ENCODE measurements around the gene TANGO6.

The TANGO6 gene

DNA sequence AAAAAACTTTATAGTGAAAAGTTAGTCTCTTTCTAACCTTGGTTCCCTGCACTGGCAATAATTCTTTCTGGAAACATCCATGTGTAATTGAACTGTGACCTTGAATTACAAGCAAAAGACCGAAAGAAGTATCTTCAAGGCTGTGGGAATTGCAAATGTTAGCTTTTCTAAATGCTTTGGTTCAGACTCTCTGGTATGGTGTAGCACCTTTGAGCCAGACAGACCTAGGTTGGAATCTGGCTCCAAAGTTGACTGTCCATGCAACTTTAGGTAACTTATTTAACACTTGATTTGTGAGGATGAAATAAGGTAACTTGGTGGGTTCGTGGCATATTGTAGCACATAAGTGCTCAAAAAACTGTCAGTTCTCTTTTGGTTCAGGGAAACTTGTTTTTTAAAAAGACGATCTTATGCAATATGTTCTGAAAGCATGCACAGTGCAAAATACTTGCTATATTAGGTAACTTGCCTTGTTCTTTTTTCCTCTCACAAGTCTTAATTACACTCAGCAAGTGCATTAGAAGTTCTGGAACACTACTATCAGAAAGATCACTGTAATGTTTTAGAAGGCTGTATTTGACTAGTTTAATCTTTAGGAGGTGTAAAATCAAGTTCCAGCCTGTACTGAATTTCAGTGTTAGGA is 46.3 kb downstream of the TANGO6 start:
- Histone ChIP-seq H3K4me3 (ENCODE audit: insufficient read depth, low read depth, low read length, poor library complexity, severe bottlenecking) (no peak overlapping the region), H3K4me1 (ENCODE audit: control insufficient read depth, insufficient read depth, low read length, poor library complexity, severe bottlenecking) (no peaks in the 10 kb centered on the region), H3K9me3 (ENCODE audit: control insufficient read depth, low read length) (no peaks in the 10 kb centered on the region), H3K27ac (ENCODE audit: insufficient read depth, low read length, poor library complexity, severe bottlenecking) (no peak overlapping the region), H3K27me3 (replicated peaks; ENCODE audit: control insufficient read depth, insufficient read depth, low read length, poor library complexity, severe bottlenecking) (no peaks in the 10 kb centered on the region), H3K36me3 (ENCODE audit: control insufficient read depth, insufficient read depth, low read length) (no peaks in the 10 kb centered on the region)
- DNase-seq, result no peak

DNA sequence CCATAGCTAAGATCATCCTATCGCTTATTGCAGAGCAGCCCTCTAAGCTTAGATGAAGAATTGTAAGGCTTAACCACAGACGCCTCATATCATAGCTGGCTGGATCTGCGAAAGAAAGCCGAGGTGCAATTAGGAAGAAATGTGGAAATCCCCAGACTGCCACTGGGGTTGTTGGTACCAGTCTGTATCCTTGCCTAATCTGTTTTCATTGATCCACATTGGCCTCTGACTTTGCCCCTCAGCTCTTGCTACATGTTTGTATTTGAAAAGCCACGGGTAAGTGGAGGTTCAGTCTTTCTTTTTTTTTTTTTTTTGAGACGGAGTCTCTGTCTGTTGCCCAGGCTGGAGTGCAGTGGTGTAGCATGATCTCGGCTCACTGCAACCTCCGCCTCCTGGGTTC is 48.9 kb downstream of the TANGO6 start:
- H3K27ac ChIP-seq (ENCODE audit: insufficient read depth, low read length, poor library complexity, severe bottlenecking), result no peak overlapping the region
- H3K9me3 ChIP-seq (ENCODE audit: control insufficient read depth, low read length), result no peaks in the 10 kb centered on the region
- no peak overlapping the region for H3K4me3 ChIP-seq (ENCODE audit: insufficient read depth, low read depth, low read length, poor library complexity, severe bottlenecking)
- no peaks in the 10 kb centered on the region for H3K4me1 ChIP-seq (ENCODE audit: control insufficient read depth, insufficient read depth, low read length, poor library complexity, severe bottlenecking)
- DNase-seq, result no peak
- no peaks in the 10 kb centered on the region for H3K27me3 ChIP-seq (replicated peaks; ENCODE audit: control insufficient read depth, insufficient read depth, low read length, poor library complexity, severe bottlenecking)
- no peaks in the 10 kb centered on the region for H3K36me3 ChIP-seq (ENCODE audit: control insufficient read depth, insufficient read depth, low read length)

DNA sequence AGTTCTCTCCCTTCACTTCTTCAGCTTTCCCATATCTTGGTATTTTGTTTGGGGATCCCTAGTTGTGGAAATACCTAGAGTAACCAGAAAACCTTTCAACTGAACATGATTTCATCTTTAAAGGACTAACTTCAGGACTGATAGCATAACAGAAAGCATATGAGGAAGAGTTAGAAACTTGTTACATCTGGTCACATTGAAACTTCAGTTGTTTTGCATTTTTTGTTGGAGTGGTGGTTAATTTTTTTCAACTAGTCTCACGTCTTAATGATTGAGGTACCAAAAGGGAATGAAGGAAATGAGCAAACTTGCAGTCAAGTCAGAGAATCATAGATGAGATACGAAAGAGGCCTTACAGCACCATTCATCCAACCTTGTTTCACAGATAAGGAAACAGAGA is 49.6 kb downstream of the TANGO6 start:
- H3K27me3 ChIP-seq (replicated peaks; ENCODE audit: control insufficient read depth, insufficient read depth, low read length, poor library complexity, severe bottlenecking), result no peaks in the 10 kb centered on the region

DNA sequence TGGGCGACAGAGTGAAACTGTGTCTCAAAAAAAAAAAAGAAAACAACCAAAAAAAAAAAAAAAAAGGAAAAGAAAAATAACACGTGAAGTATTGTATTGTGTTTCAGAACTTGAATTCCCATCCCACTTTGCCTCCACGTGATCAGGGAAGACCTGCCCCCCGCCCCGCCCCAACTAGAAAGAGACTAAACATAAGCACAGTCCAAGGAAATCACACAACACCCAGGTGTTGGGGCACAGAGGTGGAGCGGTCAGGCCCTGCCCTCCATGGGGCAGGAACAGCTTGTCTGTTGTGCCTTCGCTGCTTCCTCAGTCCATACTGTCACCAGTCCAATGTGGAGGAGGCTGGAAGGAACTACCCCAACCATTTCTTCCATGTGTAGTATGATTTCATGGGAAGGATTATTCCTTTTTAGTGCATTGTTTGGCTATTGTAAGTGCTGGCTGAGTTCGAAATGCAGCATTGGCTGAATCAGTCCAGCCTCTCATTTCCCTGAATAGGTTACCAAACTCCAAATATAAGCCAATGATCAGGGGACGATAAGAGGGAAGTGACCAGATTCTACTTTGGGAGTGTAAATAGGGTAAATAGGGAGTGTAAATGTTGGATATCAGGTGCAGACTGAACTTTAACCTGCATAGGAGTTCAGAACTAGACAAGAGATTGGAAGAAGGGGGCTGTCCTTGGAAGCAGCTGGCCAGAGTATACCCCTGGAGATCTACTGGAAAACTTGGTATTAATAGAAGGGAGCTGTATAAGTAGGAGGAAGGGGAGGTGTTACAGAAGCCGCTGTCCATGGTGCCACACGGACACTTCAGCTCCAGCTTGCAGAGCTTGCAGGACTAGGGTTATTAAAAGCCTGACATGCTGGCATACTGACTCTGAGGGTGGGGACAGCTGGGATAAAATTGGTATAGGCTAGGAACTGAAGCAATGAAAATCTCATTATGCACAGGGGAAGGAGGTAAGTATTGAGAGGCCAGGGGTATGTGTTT is 50.7 kb downstream of the TANGO6 start:
- Histone ChIP-seq H3K9me3 (ENCODE audit: control insufficient read depth, low read length) (no peaks in the 10 kb centered on the region), H3K36me3 (ENCODE audit: control insufficient read depth, insufficient read depth, low read length) (no peaks in the 10 kb centered on the region), H3K4me3 (ENCODE audit: insufficient read depth, low read depth, low read length, poor library complexity, severe bottlenecking) (no peak overlapping the region), H3K27ac (ENCODE audit: insufficient read depth, low read length, poor library complexity, severe bottlenecking) (no peak overlapping the region), H3K4me1 (ENCODE audit: control insufficient read depth, insufficient read depth, low read length, poor library complexity, severe bottlenecking) (no peaks in the 10 kb centered on the region), H3K27me3 (replicated peaks; ENCODE audit: control insufficient read depth, insufficient read depth, low read length, poor library complexity, severe bottlenecking) (no peaks in the 10 kb centered on the region)
- no peak for DNase-seq

More for the DNA sequence above, 49.6 kb downstream of the TANGO6 start:
- Histone ChIP-seq H3K4me1 (ENCODE audit: control insufficient read depth, insufficient read depth, low read length, poor library complexity, severe bottlenecking) (no peaks in the 10 kb centered on the region), H3K27ac (ENCODE audit: insufficient read depth, low read length, poor library complexity, severe bottlenecking) (no peak overlapping the region), H3K9me3 (ENCODE audit: control insufficient read depth, low read length) (no peaks in the 10 kb centered on the region), H3K36me3 (ENCODE audit: control insufficient read depth, insufficient read depth, low read length) (no peaks in the 10 kb centered on the region), H3K4me3 (ENCODE audit: insufficient read depth, low read depth, low read length, poor library complexity, severe bottlenecking) (no peak overlapping the region)
- DNase-seq, result no peak

DNA sequence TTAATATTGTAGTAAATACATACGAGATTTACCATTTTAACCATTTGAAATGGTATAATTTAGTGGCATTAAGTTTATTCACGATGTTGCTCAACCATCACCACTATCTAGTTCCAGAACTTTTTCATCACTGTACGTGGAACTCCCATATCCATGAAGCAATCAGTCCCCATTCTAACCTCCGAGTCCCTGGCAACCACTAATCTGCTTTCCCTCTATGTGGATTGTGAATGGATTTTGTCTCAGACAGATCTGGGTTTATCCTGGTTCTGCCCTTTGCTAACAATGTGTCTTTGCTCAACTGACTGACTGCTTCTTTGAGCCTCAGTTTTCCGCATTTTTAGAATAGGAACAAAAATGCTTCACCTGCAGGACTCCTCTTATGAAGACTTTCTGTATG is 51.4 kb downstream of the TANGO6 start:
- no peaks in the 10 kb centered on the region for H3K36me3 ChIP-seq (ENCODE audit: control insufficient read depth, insufficient read depth, low read length)
- no peaks in the 10 kb centered on the region for H3K9me3 ChIP-seq (ENCODE audit: control insufficient read depth, low read length)
- H3K4me1 ChIP-seq (ENCODE audit: control insufficient read depth, insufficient read depth, low read length, poor library complexity, severe bottlenecking), result no peaks in the 10 kb centered on the region
- no peak overlapping the region for H3K4me3 ChIP-seq (ENCODE audit: insufficient read depth, low read depth, low read length, poor library complexity, severe bottlenecking)
- no peak overlapping the region for H3K27ac ChIP-seq (ENCODE audit: insufficient read depth, low read length, poor library complexity, severe bottlenecking)
- no peaks in the 10 kb centered on the region for H3K27me3 ChIP-seq (replicated peaks; ENCODE audit: control insufficient read depth, insufficient read depth, low read length, poor library complexity, severe bottlenecking)
- DNase-seq, result no peak

DNA sequence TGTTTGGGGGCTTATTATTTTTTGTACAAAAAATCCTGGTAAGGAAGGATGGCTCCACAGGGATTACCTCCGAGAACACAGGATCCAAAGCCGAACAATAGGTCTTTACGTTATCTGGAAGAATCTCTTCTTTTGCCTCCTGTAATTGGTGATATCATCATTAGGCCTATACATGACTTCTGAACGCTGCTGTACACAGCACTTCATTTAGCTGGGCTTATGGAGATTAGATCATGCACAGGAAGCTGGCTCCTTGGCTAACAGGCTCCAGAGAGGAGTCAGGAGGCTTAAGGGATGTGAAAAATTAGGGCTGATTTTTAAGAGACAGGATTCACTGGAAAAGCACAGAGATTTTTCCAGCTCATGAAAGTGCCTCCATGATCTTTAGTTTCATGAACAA is 54.7 kb downstream of the TANGO6 start:
- no peaks in the 10 kb centered on the region for H3K27me3 ChIP-seq (replicated peaks; ENCODE audit: control insufficient read depth, insufficient read depth, low read length, poor library complexity, severe bottlenecking)
- H3K4me3 ChIP-seq (ENCODE audit: insufficient read depth, low read depth, low read length, poor library complexity, severe bottlenecking), result no peak overlapping the region
- H3K36me3 ChIP-seq (ENCODE audit: control insufficient read depth, insufficient read depth, low read length), result peaks cover 18% of the 10 kb centered on the region
- H3K4me1 ChIP-seq (ENCODE audit: control insufficient read depth, insufficient read depth, low read length, poor library complexity, severe bottlenecking), result no peaks in the 10 kb centered on the region
- no peak for DNase-seq
- no peak overlapping the region for H3K27ac ChIP-seq (ENCODE audit: insufficient read depth, low read length, poor library complexity, severe bottlenecking)
- H3K9me3 ChIP-seq (ENCODE audit: control insufficient read depth, low read length), result no peaks in the 10 kb centered on the region

DNA sequence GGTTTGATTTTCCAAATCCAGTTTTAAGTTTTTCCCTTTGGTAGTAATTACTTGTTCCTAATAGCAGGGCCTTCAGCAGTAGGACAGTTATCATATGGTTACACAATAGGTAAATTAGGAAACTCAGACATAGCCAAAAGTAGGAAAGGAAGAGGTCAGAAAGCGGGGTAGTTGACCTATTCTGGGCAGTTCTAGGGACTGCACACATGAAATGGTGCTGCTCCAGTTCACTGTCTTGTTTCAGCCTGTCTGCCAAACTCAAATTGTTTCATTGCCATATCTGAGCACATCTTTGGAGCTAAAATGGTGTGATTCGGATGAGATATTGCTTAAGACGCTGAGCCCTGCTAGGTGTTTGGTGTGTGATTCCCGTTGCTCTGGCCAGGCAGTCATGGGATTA is 56.7 kb downstream of the TANGO6 start:
- no peaks in the 10 kb centered on the region for H3K27me3 ChIP-seq (replicated peaks; ENCODE audit: control insufficient read depth, insufficient read depth, low read length, poor library complexity, severe bottlenecking)
- H3K36me3 ChIP-seq (ENCODE audit: control insufficient read depth, insufficient read depth, low read length), result peaks cover 23% of the 10 kb centered on the region
- H3K27ac ChIP-seq (ENCODE audit: insufficient read depth, low read length, poor library complexity, severe bottlenecking), result no peak overlapping the region
- H3K4me3 ChIP-seq (ENCODE audit: insufficient read depth, low read depth, low read length, poor library complexity, severe bottlenecking), result no peak overlapping the region
- H3K9me3 ChIP-seq (ENCODE audit: control insufficient read depth, low read length), result no peaks in the 10 kb centered on the region
- no peaks in the 10 kb centered on the region for H3K4me1 ChIP-seq (ENCODE audit: control insufficient read depth, insufficient read depth, low read length, poor library complexity, severe bottlenecking)
- DNase-seq, result no peak

DNA sequence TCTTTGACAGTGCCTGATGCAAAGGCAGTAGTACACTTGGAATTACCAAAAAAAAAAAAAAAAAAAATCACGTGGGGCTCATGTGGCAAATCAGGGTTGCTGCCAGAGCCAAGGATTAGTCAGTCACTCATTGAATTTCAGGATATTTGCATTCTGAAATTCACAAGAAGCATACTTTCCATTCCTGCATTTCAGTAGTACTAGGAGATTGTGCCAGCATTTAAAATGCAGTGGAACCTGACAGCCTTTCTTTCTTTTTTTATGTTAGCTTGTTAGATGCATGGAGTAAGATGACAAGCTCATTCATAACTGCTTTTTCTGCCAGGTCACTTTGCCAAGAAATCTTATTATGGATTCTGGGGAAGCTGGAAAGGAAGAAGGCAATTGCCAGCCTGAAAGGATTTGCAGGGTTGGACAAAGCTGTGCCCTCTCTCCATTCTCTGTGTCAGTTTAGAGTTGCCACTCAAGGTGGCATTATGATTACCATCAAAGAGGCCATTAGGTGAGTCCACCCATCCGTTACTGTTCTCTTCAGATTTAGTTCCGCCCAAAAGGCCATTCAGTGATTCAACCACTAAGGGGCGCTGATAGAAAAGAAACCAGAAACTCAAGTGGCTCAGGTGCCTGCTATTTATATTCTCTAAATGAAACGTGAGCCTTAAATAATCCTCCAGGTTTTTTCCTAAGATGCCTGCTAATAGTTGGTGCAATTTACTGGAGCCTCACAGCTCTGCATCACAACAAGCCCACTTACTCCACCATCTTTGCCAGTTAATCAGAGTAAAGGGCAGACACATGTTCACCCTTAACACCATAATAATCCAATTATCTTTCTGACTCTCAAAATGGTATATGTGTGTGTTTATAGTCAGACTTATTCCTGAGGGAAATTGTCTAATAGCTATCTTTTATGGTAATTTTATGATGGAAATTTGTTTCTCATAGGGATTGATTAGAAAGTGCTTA is 59.0 kb downstream of the TANGO6 start:
- DNase-seq, result no peak
- Histone ChIP-seq H3K4me1 (ENCODE audit: control insufficient read depth, insufficient read depth, low read length, poor library complexity, severe bottlenecking) (no peaks in the 10 kb centered on the region), H3K9me3 (ENCODE audit: control insufficient read depth, low read length) (no peaks in the 10 kb centered on the region), H3K36me3 (ENCODE audit: control insufficient read depth, insufficient read depth, low read length) (peaks cover 23% of the 10 kb centered on the region), H3K27me3 (replicated peaks; ENCODE audit: control insufficient read depth, insufficient read depth, low read length, poor library complexity, severe bottlenecking) (no peaks in the 10 kb centered on the region), H3K4me3 (ENCODE audit: insufficient read depth, low read depth, low read length, poor library complexity, severe bottlenecking) (no peak overlapping the region), H3K27ac (ENCODE audit: insufficient read depth, low read length, poor library complexity, severe bottlenecking) (no peak overlapping the region)

DNA sequence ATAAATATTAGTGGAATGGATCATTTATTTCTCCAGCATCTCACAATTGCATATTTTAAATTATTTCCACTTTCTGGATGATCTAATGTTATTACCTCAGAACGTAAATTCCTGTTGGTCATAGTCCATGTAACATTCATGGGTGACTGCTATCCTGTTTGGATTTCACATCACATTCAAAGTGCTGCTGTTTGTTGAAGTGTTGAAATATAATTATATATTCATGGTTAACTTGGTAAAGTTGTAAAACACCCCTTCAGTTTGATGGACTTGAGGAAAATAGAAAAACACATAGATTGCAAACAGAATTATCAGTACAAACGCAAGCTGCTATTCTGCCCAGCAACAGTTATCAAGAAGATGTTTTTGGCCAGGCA is 59.6 kb downstream of the TANGO6 start:
- Histone ChIP-seq H3K27ac (ENCODE audit: insufficient read depth, low read length, poor library complexity, severe bottlenecking) (no peak overlapping the region), H3K36me3 (ENCODE audit: control insufficient read depth, insufficient read depth, low read length) (peaks cover 28% of the 10 kb centered on the region), H3K4me1 (ENCODE audit: control insufficient read depth, insufficient read depth, low read length, poor library complexity, severe bottlenecking) (no peaks in the 10 kb centered on the region), H3K27me3 (replicated peaks; ENCODE audit: control insufficient read depth, insufficient read depth, low read length, poor library complexity, severe bottlenecking) (no peaks in the 10 kb centered on the region), H3K4me3 (ENCODE audit: insufficient read depth, low read depth, low read length, poor library complexity, severe bottlenecking) (no peak overlapping the region), H3K9me3 (ENCODE audit: control insufficient read depth, low read length) (no peaks in the 10 kb centered on the region)
- no peak for DNase-seq

Measured in effector memory CD4-positive, alpha-beta T cell (primary cell).